Measurements from ENCODE around the gene VAC14. TPM values are rescaled to one million over a fixed set of nuclear protein-coding genes. Genes with fewer than 3 reads are reported as not detected.

VAC14 gene
- total and polyA plus RNA-seq, 2 of the 8 experiments (the other 6 are each of a cell fraction or from before 2014, with no cell fraction given) = 56.0 to 108 TPM

DNA sequence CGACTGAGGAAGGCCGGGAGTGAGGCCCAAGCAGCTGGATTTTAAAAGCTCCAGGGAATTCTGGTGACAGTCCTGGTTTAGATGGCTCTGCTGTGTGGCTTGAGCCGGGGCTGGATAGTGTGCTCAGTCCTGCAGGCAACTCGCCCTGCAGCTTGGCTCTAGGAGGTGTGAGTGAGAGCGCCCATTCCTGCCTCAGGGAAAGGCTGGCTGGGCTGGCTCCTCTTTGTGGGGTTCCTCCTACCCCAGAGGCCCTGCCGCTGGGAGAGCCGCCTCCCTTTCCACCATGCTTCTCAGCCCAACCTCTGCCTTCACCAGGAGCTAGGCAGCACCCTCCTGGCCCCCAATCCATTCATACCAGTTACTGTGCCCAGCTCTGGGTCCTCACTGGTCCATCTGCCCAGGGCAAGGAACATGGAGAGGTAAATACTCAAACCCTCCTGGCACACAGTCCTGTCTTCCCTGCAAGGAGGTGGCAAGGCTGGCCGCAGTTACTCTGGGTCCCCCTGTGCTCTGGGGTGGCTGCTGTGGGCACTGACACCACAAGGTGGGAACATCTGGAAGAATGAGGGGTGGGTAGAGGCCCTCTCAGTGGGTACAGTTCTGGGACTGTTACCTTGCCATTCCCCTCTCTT, 47.1 kb downstream of the VAC14 start (continued):
- no peak for TF ChIP-seq SRF (IDR thresholded peaks at IDR 0.05; ENCODE audit: low read depth, low read length)
- TF ChIP-seq JUN (IDR thresholded peaks at IDR 0.05; ENCODE audit: low read depth, low read length) = no peak
- no peak for TF ChIP-seq SIX5 (IDR thresholded peaks at IDR 0.05; ENCODE audit: low read depth, low read length)
- no peak for TF ChIP-seq SAP30 (IDR thresholded peaks at IDR 0.05; ENCODE audit: insufficient read depth, insufficient replicate concordance, low read length)
- TF ChIP-seq, protein P1, sequence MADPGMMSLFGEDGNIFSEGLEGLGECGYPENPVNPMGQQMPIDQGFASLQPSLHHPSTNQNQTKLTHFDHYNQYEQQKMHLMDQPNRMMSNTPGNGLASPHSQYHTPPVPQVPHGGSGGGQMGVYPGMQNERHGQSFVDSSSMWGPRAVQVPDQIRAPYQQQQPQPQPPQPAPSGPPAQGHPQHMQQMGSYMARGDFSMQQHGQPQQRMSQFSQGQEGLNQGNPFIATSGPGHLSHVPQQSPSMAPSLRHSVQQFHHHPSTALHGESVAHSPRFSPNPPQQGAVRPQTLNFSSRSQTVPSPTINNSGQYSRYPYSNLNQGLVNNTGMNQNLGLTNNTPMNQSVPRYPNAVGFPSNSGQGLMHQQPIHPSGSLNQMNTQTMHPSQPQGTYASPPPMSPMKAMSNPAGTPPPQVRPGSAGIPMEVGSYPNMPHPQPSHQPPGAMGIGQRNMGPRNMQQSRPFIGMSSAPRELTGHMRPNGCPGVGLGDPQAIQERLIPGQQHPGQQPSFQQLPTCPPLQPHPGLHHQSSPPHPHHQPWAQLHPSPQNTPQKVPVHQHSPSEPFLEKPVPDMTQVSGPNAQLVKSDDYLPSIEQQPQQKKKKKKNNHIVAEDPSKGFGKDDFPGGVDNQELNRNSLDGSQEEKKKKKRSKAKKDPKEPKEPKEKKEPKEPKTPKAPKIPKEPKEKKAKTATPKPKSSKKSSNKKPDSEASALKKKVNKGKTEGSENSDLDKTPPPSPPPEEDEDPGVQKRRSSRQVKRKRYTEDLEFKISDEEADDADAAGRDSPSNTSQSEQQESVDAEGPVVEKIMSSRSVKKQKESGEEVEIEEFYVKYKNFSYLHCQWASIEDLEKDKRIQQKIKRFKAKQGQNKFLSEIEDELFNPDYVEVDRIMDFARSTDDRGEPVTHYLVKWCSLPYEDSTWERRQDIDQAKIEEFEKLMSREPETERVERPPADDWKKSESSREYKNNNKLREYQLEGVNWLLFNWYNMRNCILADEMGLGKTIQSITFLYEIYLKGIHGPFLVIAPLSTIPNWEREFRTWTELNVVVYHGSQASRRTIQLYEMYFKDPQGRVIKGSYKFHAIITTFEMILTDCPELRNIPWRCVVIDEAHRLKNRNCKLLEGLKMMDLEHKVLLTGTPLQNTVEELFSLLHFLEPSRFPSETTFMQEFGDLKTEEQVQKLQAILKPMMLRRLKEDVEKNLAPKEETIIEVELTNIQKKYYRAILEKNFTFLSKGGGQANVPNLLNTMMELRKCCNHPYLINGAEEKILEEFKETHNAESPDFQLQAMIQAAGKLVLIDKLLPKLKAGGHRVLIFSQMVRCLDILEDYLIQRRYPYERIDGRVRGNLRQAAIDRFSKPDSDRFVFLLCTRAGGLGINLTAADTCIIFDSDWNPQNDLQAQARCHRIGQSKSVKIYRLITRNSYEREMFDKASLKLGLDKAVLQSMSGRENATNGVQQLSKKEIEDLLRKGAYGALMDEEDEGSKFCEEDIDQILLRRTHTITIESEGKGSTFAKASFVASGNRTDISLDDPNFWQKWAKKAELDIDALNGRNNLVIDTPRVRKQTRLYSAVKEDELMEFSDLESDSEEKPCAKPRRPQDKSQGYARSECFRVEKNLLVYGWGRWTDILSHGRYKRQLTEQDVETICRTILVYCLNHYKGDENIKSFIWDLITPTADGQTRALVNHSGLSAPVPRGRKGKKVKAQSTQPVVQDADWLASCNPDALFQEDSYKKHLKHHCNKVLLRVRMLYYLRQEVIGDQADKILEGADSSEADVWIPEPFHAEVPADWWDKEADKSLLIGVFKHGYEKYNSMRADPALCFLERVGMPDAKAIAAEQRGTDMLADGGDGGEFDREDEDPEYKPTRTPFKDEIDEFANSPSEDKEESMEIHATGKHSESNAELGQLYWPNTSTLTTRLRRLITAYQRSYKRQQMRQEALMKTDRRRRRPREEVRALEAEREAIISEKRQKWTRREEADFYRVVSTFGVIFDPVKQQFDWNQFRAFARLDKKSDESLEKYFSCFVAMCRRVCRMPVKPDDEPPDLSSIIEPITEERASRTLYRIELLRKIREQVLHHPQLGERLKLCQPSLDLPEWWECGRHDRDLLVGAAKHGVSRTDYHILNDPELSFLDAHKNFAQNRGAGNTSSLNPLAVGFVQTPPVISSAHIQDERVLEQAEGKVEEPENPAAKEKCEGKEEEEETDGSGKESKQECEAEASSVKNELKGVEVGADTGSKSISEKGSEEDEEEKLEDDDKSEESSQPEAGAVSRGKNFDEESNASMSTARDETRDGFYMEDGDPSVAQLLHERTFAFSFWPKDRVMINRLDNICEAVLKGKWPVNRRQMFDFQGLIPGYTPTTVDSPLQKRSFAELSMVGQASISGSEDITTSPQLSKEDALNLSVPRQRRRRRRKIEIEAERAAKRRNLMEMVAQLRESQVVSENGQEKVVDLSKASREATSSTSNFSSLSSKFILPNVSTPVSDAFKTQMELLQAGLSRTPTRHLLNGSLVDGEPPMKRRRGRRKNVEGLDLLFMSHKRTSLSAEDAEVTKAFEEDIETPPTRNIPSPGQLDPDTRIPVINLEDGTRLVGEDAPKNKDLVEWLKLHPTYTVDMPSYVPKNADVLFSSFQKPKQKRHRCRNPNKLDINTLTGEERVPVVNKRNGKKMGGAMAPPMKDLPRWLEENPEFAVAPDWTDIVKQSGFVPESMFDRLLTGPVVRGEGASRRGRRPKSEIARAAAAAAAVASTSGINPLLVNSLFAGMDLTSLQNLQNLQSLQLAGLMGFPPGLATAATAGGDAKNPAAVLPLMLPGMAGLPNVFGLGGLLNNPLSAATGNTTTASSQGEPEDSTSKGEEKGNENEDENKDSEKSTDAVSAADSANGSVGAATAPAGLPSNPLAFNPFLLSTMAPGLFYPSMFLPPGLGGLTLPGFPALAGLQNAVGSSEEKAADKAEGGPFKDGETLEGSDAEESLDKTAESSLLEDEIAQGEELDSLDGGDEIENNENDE (IDR thresholded peaks at IDR 0.05; ENCODE audit: insufficient replicate concordance, low read length) = no peak
- TF ChIP-seq TAF7 (optimal IDR thresholded peaks at IDR 0.05; ENCODE audit: borderline replicate concordance, low read depth, low read length) = no peak
- TF ChIP-seq NRF1 (IDR thresholded peaks at IDR 0.05; ENCODE audit: low read depth, low read length) = no peak
- TF ChIP-seq EGR1 (IDR thresholded peaks at IDR 0.05; ENCODE audit: borderline replicate concordance, low read depth, low read length) = no peak
